ENCODE measurements around the gene AP5B1.
A peak's percentile ranks its signal among the peaks of the same experiment; 100 is the strongest.

Gene AP5B1, protein sequence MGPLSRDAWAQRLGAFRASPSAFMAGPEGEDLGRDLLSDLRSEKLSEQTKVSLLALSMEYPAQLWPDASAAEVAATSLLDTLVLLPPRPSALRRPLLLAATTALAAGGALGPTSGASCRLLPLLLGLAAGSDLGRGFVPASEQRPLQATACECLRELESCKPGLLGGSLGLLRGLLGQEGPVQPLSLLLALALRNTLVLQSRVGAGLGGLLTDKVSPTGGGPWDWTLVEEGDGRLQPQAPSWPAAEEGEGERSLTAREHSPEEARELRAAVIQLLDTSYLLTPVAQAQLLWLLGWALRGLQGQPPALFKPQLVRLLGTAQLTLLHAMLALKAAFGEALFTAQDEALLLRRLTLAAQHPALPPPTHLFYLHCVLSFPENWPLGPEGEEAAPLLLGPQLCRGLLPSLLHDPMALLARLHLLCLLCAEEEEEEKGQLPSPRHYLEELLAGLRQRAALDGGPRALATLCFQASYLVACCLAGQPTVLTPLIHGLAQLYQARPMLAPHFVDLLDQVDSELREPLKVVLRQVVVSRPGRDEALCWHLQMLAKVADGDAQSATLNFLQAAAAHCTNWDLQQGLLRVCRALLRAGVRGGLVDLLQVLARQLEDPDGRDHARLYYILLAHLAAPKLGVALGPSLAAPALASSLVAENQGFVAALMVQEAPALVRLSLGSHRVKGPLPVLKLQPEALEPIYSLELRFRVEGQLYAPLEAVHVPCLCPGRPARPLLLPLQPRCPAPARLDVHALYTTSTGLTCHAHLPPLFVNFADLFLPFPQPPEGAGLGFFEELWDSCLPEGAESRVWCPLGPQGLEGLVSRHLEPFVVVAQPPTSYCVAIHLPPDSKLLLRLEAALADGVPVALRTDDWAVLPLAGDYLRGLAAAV

GRCh38 chr11:65780770-65781151, at the start of gene AP5B1:
Gene AP5B1, minus strand, starts transcription at chr11:65780976. Its CDS starts 385 bp downstream, at chr11:65780591.
- peak; percentile 40 for DNase-seq

- DNase-seq, result no peak
Observed at GRCh38 chr11:65829459-65829858, 48.7 kb upstream of the AP5B1 start.

DNA sequence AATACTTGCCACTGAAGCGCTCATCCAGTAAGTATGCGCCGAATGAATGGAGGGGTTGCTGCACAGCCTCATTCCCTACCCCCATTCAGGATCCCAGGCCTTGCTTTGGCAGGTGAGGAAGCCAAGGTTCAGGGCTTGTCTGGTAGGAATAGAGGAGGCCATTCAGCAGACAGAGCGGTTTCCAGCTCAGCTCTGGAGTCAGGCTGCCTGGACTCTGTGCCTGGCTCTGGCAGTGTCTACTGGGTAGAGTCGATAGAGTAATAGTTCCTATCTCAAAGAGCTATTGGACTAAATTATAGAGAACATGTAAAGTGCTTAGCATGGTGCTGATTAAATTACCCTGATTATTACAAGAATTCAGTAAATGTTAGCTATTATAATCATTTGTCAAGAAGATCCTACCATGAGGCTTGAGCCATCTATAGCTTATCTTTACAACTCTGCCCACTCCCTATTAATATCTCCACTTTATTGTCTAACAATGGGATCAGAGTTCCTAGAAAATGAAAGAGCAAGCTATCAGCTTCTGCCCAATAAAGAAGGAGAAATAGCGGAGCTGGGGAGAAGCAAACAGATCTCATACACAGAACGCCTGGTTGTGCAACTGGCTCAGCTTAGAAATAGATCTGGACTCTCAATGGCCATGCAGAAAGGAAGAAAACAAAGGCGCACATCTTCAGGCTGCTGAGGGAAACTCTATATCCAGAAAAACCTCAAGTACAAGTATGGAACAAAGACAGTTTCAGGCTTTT, 46.4 kb upstream of the AP5B1 start:
- DNase-seq, result no peak

GRCh38 chr11:65822776-65823528, 42.2 kb upstream of the AP5B1 start:
- no peak for DNase-seq

DNA sequence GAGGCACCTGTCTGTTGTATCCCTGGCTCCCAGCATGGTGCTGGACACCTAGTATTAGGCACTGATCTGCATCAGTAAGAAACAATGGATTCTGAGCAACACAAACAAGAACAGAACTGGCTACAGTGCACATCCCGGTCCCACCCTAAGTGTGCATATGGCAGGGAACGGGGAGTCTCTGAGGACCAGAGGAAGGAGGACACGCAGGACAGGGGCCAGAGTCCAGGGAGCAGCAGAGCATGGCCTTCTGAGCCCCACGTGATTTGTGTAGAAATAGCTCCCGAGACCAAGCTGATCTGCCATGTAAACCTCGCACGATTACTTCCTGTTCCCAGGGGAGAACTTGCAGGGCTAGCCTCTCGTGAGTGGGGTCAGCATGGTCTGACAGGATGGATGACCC, 40.3 kb upstream of the AP5B1 start:
- no peak for DNase-seq

DNA sequence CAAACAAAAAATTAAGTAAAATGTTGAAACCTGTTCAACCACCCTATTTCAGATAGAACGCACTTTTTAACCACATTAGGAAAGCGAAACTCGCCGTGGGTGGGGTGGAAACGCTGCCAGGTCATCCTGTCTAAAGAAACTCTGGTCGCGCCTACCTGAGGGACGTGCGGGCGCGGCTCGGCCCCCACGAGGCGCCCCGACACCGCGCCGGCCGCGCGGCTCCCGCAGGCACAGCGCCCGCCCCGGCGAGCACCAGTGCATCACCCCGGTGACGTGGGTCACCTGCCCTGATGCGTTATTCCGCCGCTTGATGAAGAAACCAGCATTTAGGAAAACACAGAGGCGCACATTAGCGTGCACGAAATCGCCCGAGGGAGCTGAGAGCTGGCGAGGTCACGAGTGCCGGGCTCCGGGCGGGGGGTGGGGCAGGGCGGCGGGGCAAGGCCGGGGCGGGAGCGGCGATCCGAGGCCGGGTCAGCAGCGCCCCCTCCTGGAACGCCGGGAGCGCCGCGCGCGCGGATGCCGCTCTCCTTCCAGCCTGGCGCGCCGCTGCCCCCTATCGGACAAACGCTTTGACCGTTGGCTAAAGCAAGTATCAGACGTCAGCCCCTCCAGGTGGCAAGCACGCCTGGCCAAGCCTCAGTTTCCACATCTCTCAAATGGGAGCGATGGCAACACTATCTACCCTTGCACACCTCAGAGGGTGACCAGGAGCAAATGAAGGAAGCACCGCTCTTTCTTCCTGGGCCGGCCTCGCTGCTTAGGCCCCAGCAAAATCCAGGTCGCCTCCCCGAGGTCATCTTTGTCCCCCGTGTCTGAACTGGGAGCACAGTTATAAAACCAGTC, 37.3 kb upstream of the AP5B1 start:
- DNase-seq, result peak; percentile 83

DNA sequence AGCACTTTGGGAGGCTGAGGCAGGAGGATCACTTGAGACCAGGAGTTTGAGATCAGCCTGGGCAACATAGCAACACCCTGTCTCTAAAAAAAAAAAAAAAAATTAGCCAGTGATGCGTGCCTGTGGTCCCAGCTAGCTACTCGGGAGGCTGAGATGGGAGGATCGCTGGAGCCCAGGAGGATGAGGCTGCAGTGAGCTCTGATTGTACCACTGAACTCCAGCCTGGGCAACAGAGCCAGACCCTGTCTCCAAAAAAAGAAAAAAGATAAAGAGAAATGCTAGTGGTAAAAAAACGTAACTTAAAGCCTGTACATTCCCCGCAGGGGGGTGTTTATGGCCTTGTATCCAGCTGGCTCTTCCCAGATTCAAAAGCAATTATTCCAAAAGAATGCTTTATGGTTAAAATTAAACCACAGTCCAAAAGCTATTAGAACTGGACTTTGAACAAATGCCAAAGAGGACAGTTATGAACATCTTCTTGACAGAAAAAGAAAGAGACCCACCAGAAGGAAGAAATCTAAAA, 36.6 kb upstream of the AP5B1 start:
- no peak for DNase-seq

- DNase-seq, result no peak
Observed at GRCh38 chr11:65816696-65817095, 35.9 kb upstream of the AP5B1 start.

GRCh38 chr11:65814986-65815565, 34.3 kb upstream of the AP5B1 start:
- DNase-seq, result no peak

DNA sequence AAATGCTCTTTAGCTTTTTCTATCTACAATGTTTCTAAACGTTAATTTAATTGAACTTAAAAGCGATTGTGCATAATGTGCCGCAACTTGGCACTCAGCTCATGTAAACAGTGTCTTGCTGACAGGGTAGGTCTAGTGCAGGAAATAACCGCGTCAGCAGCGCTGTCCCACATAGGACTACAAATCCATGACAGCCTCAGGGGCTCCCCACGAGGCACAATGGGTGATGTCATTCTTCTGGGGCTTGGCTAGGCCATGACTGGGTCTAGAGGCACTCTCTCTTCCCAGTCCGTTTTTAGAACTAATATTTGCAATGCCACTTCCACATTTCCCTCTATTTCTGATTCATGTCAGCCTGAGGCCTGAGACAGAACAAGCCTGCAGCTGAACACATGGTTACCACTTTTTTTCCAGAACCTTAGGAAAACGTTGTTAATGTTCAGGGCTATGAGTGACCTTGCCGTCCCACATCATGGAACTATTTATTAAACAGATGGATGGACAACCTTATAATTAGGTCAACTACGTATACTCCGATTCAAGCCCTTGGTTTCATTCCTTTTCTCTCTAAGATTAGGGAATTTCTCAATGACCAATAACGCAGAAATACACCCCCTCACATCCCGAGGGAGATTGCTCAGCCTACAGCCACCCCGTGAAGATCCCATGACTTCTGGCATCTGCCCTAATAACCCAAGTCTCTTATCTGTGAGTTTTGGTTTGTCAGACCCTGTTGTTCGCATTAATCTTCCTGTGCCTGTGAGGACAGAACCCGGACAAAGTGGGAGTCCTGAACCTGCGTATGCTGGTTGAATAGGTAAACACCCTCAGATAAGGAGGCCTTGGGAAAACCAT, 33.6 kb upstream of the AP5B1 start:
- DNase-seq, result no peak

DNA sequence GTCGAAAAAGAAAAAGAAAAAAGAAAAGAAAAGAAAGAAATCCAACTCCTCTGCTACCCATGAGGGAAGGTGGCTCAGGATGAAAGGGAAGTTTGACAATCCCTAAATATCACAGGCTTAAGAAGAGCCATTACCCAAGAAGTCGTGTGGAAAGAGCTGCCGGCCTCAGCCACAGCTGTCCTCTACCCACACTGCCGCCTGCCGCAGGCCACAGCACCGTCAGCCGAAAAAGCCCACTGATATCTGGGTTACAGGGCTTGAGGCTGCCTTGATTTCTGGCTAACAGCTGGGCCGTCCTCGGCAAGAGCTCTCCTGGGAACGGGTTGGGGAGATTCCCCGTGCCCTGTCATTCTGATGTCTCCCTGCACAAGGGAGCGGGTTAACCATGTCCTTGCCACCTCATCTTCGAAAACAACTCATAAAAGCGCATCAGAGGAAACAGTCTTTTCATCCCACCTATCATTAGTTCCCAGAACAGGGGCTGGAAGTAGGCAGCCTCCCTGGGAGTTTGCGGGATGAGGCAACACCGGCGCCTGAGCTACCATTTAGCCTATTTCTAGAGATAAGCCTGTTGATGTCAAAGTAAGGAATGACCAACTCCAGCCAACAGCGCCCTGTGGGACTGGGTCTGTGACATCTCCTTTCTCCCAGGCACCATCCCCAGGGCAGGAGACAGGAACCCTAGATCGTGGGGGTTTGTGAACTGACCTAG, 31.1 kb upstream of the AP5B1 start:
- DNase-seq, result no peak

DNA sequence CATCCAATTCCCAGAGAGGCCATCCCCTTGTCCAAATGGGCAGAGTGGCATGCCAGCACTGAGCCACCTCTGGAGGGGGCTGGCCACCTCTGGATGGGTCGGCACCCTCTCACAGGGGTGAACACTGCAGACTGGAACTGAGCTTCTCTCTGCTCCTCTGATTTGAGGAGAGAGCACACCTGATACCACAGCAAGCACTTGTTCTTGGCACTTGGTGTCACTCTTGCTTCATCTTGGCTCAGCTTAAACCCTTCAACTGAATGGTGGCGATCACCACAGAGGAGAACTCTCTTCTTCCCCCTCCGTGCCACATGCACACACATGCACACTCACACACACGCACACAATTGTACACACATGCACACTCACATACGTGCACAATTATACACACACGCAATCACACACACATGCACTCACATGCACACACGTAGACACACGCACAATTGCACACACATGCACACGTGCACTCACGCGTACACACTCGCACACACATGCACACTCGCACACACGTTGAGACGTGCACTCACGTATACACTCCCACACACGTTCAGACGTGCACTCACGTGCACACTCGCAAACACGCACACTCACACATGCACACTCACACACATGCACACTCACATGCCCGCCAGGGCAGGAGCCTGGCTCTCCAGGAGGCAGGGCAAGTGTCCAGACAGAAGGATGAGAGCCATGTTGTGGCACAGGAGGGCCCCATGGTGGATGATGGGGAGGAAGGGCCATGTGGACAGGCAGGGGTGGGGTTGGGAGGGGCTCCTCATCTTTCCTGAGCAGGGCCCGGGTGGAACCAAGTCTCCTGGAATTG, 29.5 kb upstream of the AP5B1 start:
- no peak for DNase-seq

- no peak for DNase-seq
Observed at GRCh38 chr11:65809496-65809895, 28.7 kb upstream of the AP5B1 start.

DNA sequence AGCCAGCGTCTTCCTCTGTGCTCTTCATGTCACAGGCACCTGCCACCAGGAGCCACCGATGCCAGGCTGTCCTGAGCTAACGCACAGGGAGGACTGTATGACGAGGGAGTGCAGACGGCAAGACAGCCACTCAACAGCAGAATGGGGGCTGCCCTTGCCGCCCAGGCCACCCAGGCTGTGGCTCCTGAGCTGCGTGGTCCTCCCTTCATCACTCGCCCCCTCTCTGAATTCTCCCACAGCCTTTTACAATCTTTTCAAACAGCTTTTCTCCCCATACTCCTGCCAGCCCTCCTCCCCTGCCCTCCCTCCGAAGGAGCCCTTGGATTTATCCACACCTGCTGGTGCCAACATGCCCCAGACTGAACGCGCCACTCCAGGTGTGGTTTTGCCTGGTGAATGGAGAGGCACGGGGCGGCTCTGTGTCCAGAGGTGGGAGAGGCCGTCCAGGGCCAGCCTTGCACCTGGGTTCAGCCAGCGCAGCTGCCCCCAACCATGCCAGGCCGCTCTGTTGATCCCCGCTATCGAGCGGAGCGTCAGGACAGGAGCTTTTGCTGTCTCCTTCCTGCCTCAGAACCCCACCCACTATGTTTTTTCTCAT, 28.1 kb upstream of the AP5B1 start:
- no peak for DNase-seq

DNA sequence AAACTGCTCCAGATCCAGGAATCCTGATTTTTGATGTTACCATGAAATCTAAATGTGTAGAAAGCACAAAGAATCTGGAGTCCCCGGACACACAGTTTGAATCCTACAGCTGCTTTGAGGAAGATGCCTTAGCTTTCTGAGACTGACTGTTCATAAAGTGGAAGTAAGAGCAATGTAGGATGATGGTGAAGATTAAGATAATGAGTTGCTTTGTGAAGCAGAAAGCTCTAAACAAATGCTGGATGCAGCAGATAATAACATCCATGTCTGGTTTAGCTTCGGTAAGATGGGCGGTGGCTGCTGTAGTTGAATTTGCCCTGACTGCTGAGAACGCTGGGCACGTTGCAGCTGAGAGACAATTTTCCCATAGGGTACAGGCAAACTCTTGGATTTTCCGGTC, 26.2 kb upstream of the AP5B1 start:
- no peak for DNase-seq

GRCh38 chr11:65803797-65804492, 23.2 kb upstream of the AP5B1 start:
- no peak for DNase-seq

DNA sequence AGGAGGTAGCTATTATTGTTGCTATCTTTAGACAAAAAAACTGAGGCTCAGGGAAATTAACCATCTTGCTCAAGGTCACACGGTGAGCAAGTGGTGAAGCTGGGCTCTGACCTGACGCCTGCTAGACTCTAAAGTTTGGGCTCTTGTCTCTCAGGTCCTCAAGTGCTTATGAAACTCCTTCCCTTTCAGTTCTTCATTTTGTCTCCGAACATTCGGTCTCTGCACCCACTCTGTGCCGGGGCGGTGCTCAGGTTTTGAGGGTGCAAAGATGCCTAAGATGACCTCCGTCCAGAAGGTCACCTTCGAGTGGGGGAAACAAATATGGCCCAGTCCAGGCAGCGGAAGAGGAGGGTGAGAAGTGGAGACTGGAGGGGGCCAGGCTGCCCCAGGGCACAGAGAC, 22.1 kb upstream of the AP5B1 start:
- DNase-seq, result no peak
